ENCODE results near the gene NDUFAF3. TPM values are rescaled to one million over a fixed set of nuclear protein-coding genes. Genes with fewer than 3 reads are reported as not detected.

NDUFAF3 gene
- total RNA-seq, 1 experiment from 2014 or later = 40.7 TPM

DNA sequence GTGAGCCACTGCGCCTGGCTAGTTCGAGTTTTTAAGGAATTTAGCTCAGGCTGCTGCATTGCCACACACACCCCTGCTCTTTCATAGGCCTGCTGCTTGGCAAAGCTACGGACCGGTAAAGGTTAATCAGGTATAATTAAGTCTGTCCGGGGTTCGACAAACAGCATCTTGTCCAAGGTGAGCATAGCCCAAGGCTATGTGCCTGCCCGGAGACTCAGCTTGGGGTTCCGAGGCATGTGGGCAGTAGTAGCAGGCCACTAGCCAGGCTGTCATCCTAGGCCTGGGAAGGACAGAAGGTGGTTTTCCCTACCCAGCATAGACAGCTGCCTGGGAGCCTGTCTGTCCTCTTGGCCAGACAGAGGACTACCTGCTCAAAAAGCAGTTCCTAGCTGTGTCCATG, 25.3 kb upstream of the NDUFAF3 start:
- Histone ChIP-seq H4K8ac (replicated peaks; ENCODE audit: insufficient read length, low read depth, low read length) (no peak overlapping the region), H3K23me2 (ENCODE audit: insufficient read length, low read depth, low read length, poor library complexity, severe bottlenecking) (no peaks in the 10 kb centered on the region), H3K18ac (ENCODE audit: insufficient read length, low read depth, low read length) (no peak overlapping the region), H2AFZ (ENCODE audit: low read length) (no peak overlapping the region), H4K5ac (ENCODE audit: insufficient read length, low read depth, low read length) (no peak overlapping the region), H2BK12ac (ENCODE audit: insufficient read length, low read depth, low read length) (no peak overlapping the region), H3K27me3 (ENCODE audit: insufficient read depth, low read length) (no peaks in the 10 kb centered on the region), H3K79me2 (ENCODE audit: insufficient read depth, low read length) (no peaks in the 10 kb centered on the region; the same call in 1 of the 2 replicates), H3K9ac (ENCODE audit: extremely low read depth, insufficient read length, low read length) (no peak overlapping the region), H4K91ac (ENCODE audit: insufficient read length, low read depth, low read length) (no peak overlapping the region), H3T11ph (ENCODE audit: low read length) (no peak overlapping the region), H3K4me2 (ENCODE audit: insufficient read depth, insufficient read length, low read length) (no peak overlapping the region), H3K14ac (ENCODE audit: insufficient read depth, low read length) (no peak overlapping the region), H2BK15ac (ENCODE audit: low read depth, low read length) (no peak overlapping the region), H2BK5ac (ENCODE audit: insufficient read length, low read length) (no peak overlapping the region), H3K9me3 (ENCODE audit: control insufficient read depth, low read depth, low read length) (no peaks in the 10 kb centered on the region), H4K20me1 (ENCODE audit: control insufficient read depth, insufficient read depth, insufficient read length) (no peaks in the 10 kb centered on the region), H3K23ac (ENCODE audit: insufficient read length, low read depth, low read length) (no peak overlapping the region), H2BK20ac (ENCODE audit: low read depth, low read length, poor library complexity, severe bottlenecking) (no peak overlapping the region), H3K27ac (ENCODE audit: insufficient read length, low read depth, low read length) (no peak overlapping the region), H2AK5ac (ENCODE audit: insufficient read length, low read length) (no peak overlapping the region), H3K56ac (ENCODE audit: insufficient read length, low read depth, low read length) (no peak overlapping the region), H2BK120ac (ENCODE audit: low read depth, low read length, poor library complexity, severe bottlenecking) (no peak overlapping the region), H3K4ac (ENCODE audit: low read depth, low read length) (no peak overlapping the region), H3K79me1 (ENCODE audit: insufficient read depth, low read depth, low read length, poor library complexity, severe bottlenecking) (no peaks in the 10 kb centered on the region), H3K4me1 (ENCODE audit: insufficient read depth, low read length) (peaks cover under 1% of the 10 kb centered on the region; the same call in 1 of the 2 replicates)
- WGBS (ENCODE audit: extremely low coverage, insufficient read length, low lambda C conversion rate) = no CpG with 5 or more reads among the region's 8 CpGs
- TF ChIP-seq, protein P1, sequence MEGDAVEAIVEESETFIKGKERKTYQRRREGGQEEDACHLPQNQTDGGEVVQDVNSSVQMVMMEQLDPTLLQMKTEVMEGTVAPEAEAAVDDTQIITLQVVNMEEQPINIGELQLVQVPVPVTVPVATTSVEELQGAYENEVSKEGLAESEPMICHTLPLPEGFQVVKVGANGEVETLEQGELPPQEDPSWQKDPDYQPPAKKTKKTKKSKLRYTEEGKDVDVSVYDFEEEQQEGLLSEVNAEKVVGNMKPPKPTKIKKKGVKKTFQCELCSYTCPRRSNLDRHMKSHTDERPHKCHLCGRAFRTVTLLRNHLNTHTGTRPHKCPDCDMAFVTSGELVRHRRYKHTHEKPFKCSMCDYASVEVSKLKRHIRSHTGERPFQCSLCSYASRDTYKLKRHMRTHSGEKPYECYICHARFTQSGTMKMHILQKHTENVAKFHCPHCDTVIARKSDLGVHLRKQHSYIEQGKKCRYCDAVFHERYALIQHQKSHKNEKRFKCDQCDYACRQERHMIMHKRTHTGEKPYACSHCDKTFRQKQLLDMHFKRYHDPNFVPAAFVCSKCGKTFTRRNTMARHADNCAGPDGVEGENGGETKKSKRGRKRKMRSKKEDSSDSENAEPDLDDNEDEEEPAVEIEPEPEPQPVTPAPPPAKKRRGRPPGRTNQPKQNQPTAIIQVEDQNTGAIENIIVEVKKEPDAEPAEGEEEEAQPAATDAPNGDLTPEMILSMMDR (conservative IDR thresholded peaks at IDR 0.05) = no peak
- no peak for DNase-seq
- H3K4me3 Mint-ChIP-seq = no peak overlapping the region
- H3K27ac Mint-ChIP-seq = no peak overlapping the region
- H3K4me1 Mint-ChIP-seq = peaks cover 28% of the 10 kb centered on the region in 2 experiments
- no peaks in the 10 kb centered on the region for H3K27me3 Mint-ChIP-seq (ENCODE audit: low read depth)
- peaks cover 3 to 24% (median 14%) of the 10 kb centered on the region in 3 experiments; a peak in 5 of 7 replicates for H3K36me3 Mint-ChIP-seq (ENCODE audit: insufficient read depth in 1 of 3, low read depth in 3 of 3)
- no peaks in the 10 kb centered on the region for H3K9me3 Mint-ChIP-seq

Measured in H9 (cell line).